BE2C (cell line): Measurements from ENCODE around the gene SLC44A5.

Experiments used
- DNase-seq: peaks from one replicate; pipeline ENCODE4 v3.0.0-alpha.2; 2020
- H3K27me3 ChIP-seq: fragments of 250-450 bp; sonication (Bioruptor Pico); 2 replicates; pipeline ENCODE4 v1.5.1; 2020; ENCODE audit warnings: mild to moderate bottlenecking
- H3K36me3 ChIP-seq: fragments of 250-450 bp; sonication (Bioruptor Pico); 2 replicates; pipeline ENCODE4 v1.5.1; 2020; ENCODE audit warnings: mild to moderate bottlenecking
- H3K4me1 ChIP-seq: fragments of 250-450 bp; sonication (Bioruptor Pico); 2 replicates; pipeline ENCODE4 v1.5.1; 2020
- H3K4me3 ChIP-seq: 2 replicates; pipeline ENCODE4 v1.5.1; 2011; ENCODE audit warnings: low read depth, low read length
- H3K9me3 ChIP-seq: fragments of 250-450 bp; sonication (Bioruptor Pico); 2 replicates; pipeline ENCODE4 v1.5.1; 2020
- TF ChIP-seq, protein P1 (sequence below): IDR thresholded peaks from 2 replicates; pipeline ENCODE4 v1.5.1; 2012; ENCODE audit warnings: mild to moderate bottlenecking, low read depth, low read length

The SLC44A5 gene

DNA sequence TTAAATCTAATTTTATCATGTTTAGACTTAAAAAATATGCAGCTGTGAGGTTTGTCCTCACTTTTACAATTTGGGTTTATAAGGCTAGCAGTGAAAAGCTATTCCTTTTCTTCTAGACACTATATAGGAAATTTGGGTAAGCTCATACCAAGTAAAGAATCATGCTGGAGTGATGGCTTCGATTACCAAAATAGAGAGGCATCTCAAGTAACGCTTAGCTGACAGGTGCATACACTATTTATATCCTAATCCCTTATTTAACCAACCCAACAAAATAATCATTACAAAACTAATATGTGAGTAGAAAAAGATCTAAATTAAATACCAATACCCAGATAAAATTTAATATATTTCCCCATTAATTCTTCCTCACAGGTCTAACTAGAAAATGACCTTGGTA lies 283.5 kb downstream of the SLC44A5 start:
- DNase-seq = no peak
- Histone ChIP-seq H3K36me3 (no peaks in the 10 kb centered on the region), H3K9me3 (no peaks in the 10 kb centered on the region), H3K4me3 (no peak overlapping the region), H3K27me3 (no peaks in the 10 kb centered on the region), H3K4me1 (no peaks in the 10 kb centered on the region)
- TF ChIP-seq, protein P1, sequence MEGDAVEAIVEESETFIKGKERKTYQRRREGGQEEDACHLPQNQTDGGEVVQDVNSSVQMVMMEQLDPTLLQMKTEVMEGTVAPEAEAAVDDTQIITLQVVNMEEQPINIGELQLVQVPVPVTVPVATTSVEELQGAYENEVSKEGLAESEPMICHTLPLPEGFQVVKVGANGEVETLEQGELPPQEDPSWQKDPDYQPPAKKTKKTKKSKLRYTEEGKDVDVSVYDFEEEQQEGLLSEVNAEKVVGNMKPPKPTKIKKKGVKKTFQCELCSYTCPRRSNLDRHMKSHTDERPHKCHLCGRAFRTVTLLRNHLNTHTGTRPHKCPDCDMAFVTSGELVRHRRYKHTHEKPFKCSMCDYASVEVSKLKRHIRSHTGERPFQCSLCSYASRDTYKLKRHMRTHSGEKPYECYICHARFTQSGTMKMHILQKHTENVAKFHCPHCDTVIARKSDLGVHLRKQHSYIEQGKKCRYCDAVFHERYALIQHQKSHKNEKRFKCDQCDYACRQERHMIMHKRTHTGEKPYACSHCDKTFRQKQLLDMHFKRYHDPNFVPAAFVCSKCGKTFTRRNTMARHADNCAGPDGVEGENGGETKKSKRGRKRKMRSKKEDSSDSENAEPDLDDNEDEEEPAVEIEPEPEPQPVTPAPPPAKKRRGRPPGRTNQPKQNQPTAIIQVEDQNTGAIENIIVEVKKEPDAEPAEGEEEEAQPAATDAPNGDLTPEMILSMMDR = no peak

DNA sequence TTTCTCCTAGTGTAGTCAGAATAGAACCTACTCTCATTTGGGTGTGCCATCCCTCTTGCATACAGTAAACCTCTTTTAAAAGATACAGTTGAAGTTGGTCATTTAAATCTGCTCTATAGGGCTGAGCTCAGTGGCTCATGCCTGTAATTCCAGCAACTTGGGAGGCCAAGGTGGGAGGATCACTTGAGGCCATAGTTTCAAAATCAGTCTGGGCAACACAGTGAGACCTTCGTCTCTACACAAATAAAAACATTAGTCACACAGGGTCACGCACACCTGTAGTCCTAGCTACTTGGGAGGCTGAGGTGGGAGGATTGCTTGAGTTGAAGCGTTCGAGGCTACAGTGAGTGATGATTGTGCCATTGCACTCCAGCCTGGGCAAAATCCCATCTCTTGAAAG lies 292.9 kb downstream of the SLC44A5 start:
- no peak for DNase-seq
- no peaks in the 10 kb centered on the region for H3K4me1 ChIP-seq
- H3K27me3 ChIP-seq = no peaks in the 10 kb centered on the region
- no peaks in the 10 kb centered on the region for H3K36me3 ChIP-seq
- TF ChIP-seq, protein P1 = no peak
- no peak overlapping the region for H3K4me3 ChIP-seq
- no peaks in the 10 kb centered on the region for H3K9me3 ChIP-seq

DNA sequence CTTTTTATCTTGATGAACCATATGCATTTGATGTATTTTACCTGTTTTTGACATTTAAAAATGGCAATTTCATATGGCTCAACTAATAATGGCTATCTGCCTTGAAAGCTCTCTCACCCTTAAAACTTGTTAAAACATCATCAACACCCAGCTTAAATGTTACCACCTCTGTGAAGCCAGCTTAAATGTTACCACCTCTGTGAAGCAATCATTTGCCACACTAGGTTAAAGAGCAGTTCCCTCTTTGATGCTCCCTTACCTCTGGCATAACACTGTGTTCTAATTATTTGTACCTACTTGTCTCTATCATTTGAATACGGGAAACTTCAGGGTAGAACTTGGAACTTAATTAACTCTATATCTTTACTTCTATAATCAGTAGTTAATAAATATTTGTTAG lies 294.7 kb downstream of the SLC44A5 start:
- no peak for DNase-seq
- Histone ChIP-seq H3K27me3 (no peaks in the 10 kb centered on the region), H3K4me1 (no peaks in the 10 kb centered on the region), H3K9me3 (no peaks in the 10 kb centered on the region), H3K4me3 (no peak overlapping the region), H3K36me3 (no peaks in the 10 kb centered on the region)
- TF ChIP-seq, protein P1 = no peak

DNA sequence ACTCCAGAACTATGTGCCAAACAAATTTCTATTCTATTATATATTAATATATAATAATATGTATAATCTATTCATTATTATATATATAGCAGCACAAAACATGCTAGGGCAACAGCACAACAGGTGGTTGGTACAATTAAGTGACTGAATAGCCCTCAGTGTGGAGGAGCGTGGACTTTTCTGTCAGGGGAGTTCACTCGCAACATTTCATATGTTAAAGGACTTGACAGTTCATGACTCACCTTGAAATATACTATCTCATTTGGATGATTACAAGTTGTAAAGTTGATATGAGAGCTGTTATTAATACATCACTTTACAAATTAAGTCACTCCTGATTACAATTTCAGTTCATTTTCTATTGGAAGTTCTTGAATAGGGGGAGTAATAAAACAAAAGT lies 298.3 kb downstream of the SLC44A5 start:
- no peaks in the 10 kb centered on the region for H3K4me1 ChIP-seq
- no peaks in the 10 kb centered on the region for H3K27me3 ChIP-seq
- TF ChIP-seq, protein P1 = no peak
- H3K4me3 ChIP-seq = no peak overlapping the region
- no peaks in the 10 kb centered on the region for H3K9me3 ChIP-seq
- no peaks in the 10 kb centered on the region for H3K36me3 ChIP-seq
- no peak for DNase-seq

DNA sequence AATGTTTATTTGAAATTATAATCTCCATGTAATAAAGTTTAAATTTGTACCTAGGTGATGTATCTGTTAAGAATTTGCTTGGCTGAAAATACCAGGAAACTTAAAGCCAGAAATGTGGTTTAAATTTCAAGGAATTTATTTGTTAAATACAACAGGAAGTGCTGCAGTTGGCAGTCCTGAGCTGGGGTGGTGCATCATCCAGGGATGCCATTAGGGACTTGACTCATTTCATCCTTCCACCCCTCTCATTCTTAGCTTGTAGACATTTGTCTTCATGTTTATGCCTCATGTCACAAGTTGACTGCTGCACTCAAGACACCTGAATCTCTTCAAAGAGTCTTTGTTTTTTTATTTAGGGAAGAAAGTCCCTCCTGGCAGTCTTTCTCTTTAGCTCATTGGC lies 300.8 kb downstream of the SLC44A5 start:
- Histone ChIP-seq H3K4me3 (no peak overlapping the region), H3K4me1 (no peaks in the 10 kb centered on the region), H3K9me3 (no peaks in the 10 kb centered on the region), H3K27me3 (no peaks in the 10 kb centered on the region), H3K36me3 (no peaks in the 10 kb centered on the region)
- no peak for DNase-seq
- TF ChIP-seq, protein P1 = no peak

DNA sequence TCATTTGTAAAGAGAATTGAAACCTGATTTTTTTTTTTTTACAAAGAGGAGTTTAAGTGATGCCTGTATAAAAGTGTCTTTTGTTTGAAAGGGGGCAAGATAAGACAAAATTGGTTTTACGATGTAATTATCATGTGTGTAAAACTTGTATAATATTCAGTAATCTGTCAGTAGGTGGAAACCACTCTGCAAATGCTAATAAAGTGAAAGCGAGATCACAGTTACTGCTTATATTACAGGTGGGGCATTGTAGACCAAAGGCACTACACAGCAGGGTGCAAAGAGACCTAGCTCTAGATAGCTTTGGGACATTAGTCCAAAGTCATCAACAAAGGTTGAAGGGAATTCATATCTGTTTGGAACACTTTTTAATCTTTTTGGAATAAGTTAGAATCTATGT lies 302.5 kb downstream of the SLC44A5 start:
- no peak for DNase-seq
- TF ChIP-seq, protein P1 = no peak
- H3K36me3 ChIP-seq = no peaks in the 10 kb centered on the region

More for the DNA sequence above, 302.5 kb downstream of the SLC44A5 start:
- Histone ChIP-seq H3K4me1 (no peaks in the 10 kb centered on the region), H3K4me3 (no peak overlapping the region), H3K9me3 (no peaks in the 10 kb centered on the region), H3K27me3 (no peaks in the 10 kb centered on the region)
